Uterus (tissue), 4 donors: Measurements from ENCODE around the gene WHRN. TPM values are rescaled to one million over a fixed set of nuclear protein-coding genes. Genes with fewer than 3 reads are reported as not detected.

Experiments
- DNase-seq, 2 donors: peaks; one replicate each; pipeline ENCODE4 v3.0.0-alpha.2; 2019 to 2020
- H3K27ac ChIP-seq, 2 donors: fragments of 200-600 bp; sonication (generic); 1 replicate in 1 of 2; 2 replicates in 1 of 2; pipeline ENCODE4 v1.5.1; 2016 to 2018
- H3K27me3 ChIP-seq, 2 donors: fragments of 200-600 bp; sonication (generic); one replicate each; pipeline ENCODE4 v1.5.1; 2018 to 2019; ENCODE audit warnings: control low read depth in 1 of 2
- H3K36me3 ChIP-seq, 2 donors: fragments of 200-600 bp; sonication (generic); one replicate each; pipeline ENCODE4 v1.5.1; 2019; ENCODE audit warnings: control low read depth in 1 of 2
- H3K4me1 ChIP-seq, 2 donors: fragments of 200-600 bp; sonication (generic); one replicate each; pipeline ENCODE4 v1.5.1; 2018 to 2019; ENCODE audit warnings: control low read depth in 1 of 2
- H3K4me3 ChIP-seq, 2 donors: fragments of 200-600 bp; sonication (generic); 1 replicate in 1 of 2; 2 replicates in 1 of 2; pipeline ENCODE4 v1.5.1; 2018 to 2019; ENCODE audit warnings: mild to moderate bottlenecking in 1 of 2
- H3K9me3 ChIP-seq, 2 donors: fragments of 200-600 bp; sonication (generic); one replicate each; pipeline ENCODE4 v1.5.1; 2019; ENCODE audit warnings: control low read depth in 1 of 2
- CTCF ChIP-seq, 4 experiments: fragments of 200-600 bp in 2 of 4; fragments of 450-650 bp in 2 of 4; sonication (generic) in 2 of 4; IDR thresholded peaks; one replicate each; pipeline ENCODE4 v1.5.1; 2016 to 2019; ENCODE audit warnings: antibody characterized with exemption in 4 of 4, mild to moderate bottlenecking in 2 of 4, moderate library complexity in 1 of 4
- POLR2A ChIP-seq, 2 donors: fragments of 450-650 bp; IDR thresholded peaks; one replicate each; pipeline ENCODE4 v1.6.1; 2016; ENCODE audit warnings: antibody characterized with exemption in 2 of 2, mild to moderate bottlenecking in 1 of 2, moderate library complexity in 1 of 2
- intact Hi-C: fragments of 100-400 bp; cut with DNase I; formaldehyde crosslinking; loops from one replicate; pipeline ENCODE4 v1.15.1; 2023; ENCODE audit warnings: low total_unique reads
- total RNA-seq, 4 donors: library from RNA; depleted of rRNA in 3 of 4; stranded (reverse); fragments of >200 nt in 3 of 4; gene quantifications; one replicate each; pipeline versions ENCODE4 v1.1.0 to v1.2.4, GENCODE V29; 2014 to 2023
- donor health status: DM: yes; HTN: yes; CAD: no.

WHRN gene
- total RNA-seq, 4 donors from 2014 or later: 4.0 to 32.3 (median 20.2) TPM

- TF ChIP-seq CTCF (IDR thresholded peaks at IDR 0.05): no peak
- TF ChIP-seq POLR2A (IDR thresholded peaks at IDR 0.05): no peak
- Histone ChIP-seq H3K36me3 (no peaks in the 10 kb centered on the region), H3K27me3 (no peaks in the 10 kb centered on the region), H3K9me3 (no peaks in the 10 kb centered on the region), H3K27ac (no peak overlapping the region), H3K4me3 (no peak overlapping the region), H3K4me1 (no peaks in the 10 kb centered on the region)
- intact Hi-C loops: no loop called here
- no peak for DNase-seq
Measured at GRCh38 chr9:114467226-114467750, 38.0 kb downstream of the WHRN start.

GRCh38 chr9:114465906-114466900 is 39.1 kb downstream of the WHRN start:
- DNase-seq: no peak
- TF ChIP-seq POLR2A (IDR thresholded peaks at IDR 0.05): no peak
- TF ChIP-seq CTCF (IDR thresholded peaks at IDR 0.05): no peak
- intact Hi-C loops: no loop called here
- Histone ChIP-seq H3K4me1 (no peaks in the 10 kb centered on the region), H3K9me3 (no peaks in the 10 kb centered on the region), H3K27me3 (no peaks in the 10 kb centered on the region), H3K36me3 (no peaks in the 10 kb centered on the region), H3K27ac (no peak overlapping the region), H3K4me3 (no peak overlapping the region)

GRCh38 chr9:114465417-114465816 is 39.9 kb downstream of the WHRN start:
- no peaks in the 10 kb centered on the region for H3K4me1 ChIP-seq

GRCh38 chr9:114464281-114465051 is 40.8 kb downstream of the WHRN start:
- Histone ChIP-seq H3K9me3 (no peaks in the 10 kb centered on the region), H3K36me3 (no peaks in the 10 kb centered on the region), H3K4me1 (no peaks in the 10 kb centered on the region), H3K27ac (no peak overlapping the region), H3K27me3 (no peaks in the 10 kb centered on the region), H3K4me3 (no peak overlapping the region)
- intact Hi-C loops: no loop called here
- DNase-seq: no peak
- no peak for TF ChIP-seq CTCF (IDR thresholded peaks at IDR 0.05)
- no peak for TF ChIP-seq POLR2A (IDR thresholded peaks at IDR 0.05)

More at GRCh38 chr9:114465417-114465816, 39.9 kb downstream of the WHRN start:
- no peak for DNase-seq
- TF ChIP-seq POLR2A (IDR thresholded peaks at IDR 0.05) (no peak), CTCF (IDR thresholded peaks at IDR 0.05) (no peak)
- H3K27ac ChIP-seq: no peak overlapping the region
- intact Hi-C loops: no loop called here
- no peaks in the 10 kb centered on the region for H3K27me3 ChIP-seq
- H3K36me3 ChIP-seq: no peaks in the 10 kb centered on the region
- H3K4me3 ChIP-seq: no peak overlapping the region
- H3K9me3 ChIP-seq: no peaks in the 10 kb centered on the region
